Endometrial microvascular endothelial cells (primary cell): ENCODE results near the gene CFAP298. TPM values are rescaled to one million over a fixed set of nuclear protein-coding genes. Genes with fewer than 3 reads are reported as not detected.

Experiments
- total RNA-seq: library from RNA; depleted of rRNA; stranded (reverse); fragments of >200 nt; gene quantifications from one replicate; pipeline ENCODE4 v1.2.3, GENCODE V29; 2015; ENCODE audit errors: inconsistent ontology term

Gene CFAP298
- total RNA-seq, 1 donor from 2014 or later, result 16.4 TPM

Other genes with a start within 250 kb of the CFAP298 start
- gene URB1, start 219.4 kb downstream of the CFAP298 start, total RNA-seq, result 19.7 TPM
- 30.9 TPM for gene EVA1C, start 199.7 kb downstream of the CFAP298 start, total RNA-seq
- gene TCP10L, start 26.9 kb downstream of the CFAP298 start, total RNA-seq, result not detected
- 16.7 TPM for gene SYNJ1, start 115.6 kb upstream of the CFAP298 start, total RNA-seq
- 13.8 TPM for gene PAXBP1, start 159.4 kb upstream of the CFAP298 start, total RNA-seq